Kidney (tissue), 14 donors: ENCODE data around the gene ANGPTL8. TPM values are rescaled to one million over a fixed set of nuclear protein-coding genes. Genes with fewer than 3 reads are reported as not detected.

Experiments
- DNase-seq, 5 donors: peaks; one replicate each; pipeline ENCODE4 v3.0.0-alpha.2; 2013 to 2020
- FAIRE-seq: peaks from 2 replicates; lab custom pipeline; 2012; peaks lifted over from hg19 to GRCh38; lab: Jason Lieb, UNC
- H3K27ac ChIP-seq, 2 donors: one replicate each; pipeline ENCODE4 v1.7.0; 2013; ENCODE audit warnings: low read depth in 2 of 2, low read length in 2 of 2, inconsistent platforms in 1 of 2
- H3K27me3 ChIP-seq: one replicate; pipeline ENCODE4 v1.7.1; 2013; ENCODE audit warnings: low read length, inconsistent platforms; ENCODE audit not compliant: control insufficient read depth, insufficient read depth
- H3K36me3 ChIP-seq, 3 donors: one replicate each; pipeline versions ENCODE4 v1.7.0 to v1.7.1; 2013; ENCODE audit warnings: low read length in 3 of 3, control low read depth in 1 of 3, inconsistent platforms in 1 of 3; ENCODE audit not compliant: insufficient read depth in 3 of 3, control insufficient read depth in 2 of 3
- H3K4me1 ChIP-seq, 3 donors: one replicate each; pipeline versions ENCODE4 v1.7.0 to v1.7.1; 2013; ENCODE audit warnings: low read length in 3 of 3, inconsistent platforms in 1 of 3, low read depth in 1 of 3; ENCODE audit not compliant: control insufficient read depth in 2 of 3, insufficient read depth in 2 of 3
- H3K4me3 ChIP-seq, 3 donors: one replicate each; pipeline versions ENCODE4 v1.7.0 to v1.8.1; 2013; ENCODE audit warnings: low read length in 3 of 3, control low read depth in 1 of 3, inconsistent platforms in 1 of 3
- H3K9ac ChIP-seq, 3 donors: one replicate each; pipeline versions ENCODE4 v1.7.0 to v1.7.1; 2013; ENCODE audit warnings: low read length in 3 of 3, control low read depth in 1 of 3, inconsistent platforms in 1 of 3
- H3K9me3 ChIP-seq, 3 donors: one replicate each; pipeline versions ENCODE4 v1.7.0 to v1.7.1; 2013; ENCODE audit warnings: low read length in 3 of 3, control low read depth in 1 of 3, inconsistent platforms in 1 of 3; ENCODE audit not compliant: control insufficient read depth in 2 of 3, insufficient read depth in 1 of 3
- CTCF ChIP-seq: IDR thresholded peaks from 3 replicates; pipeline ENCODE4 v1.5.1; 2012; ENCODE audit warnings: mild to moderate bottlenecking, moderate library complexity, borderline replicate concordance; ENCODE audit not compliant: insufficient read depth; ENCODE audit errors: extremely low read depth
- intact Hi-C: fragments of 100-400 bp; cut with DNase I; formaldehyde crosslinking; loops from one replicate; pipeline ENCODE4 v1.11.1; 2022
- polyA plus RNA-seq: library from polyadenylated mRNA; stranded (reverse); fragments of 350-450 nt; fragmentation: Illumina TruSeq; extraction: RNeasy Lipid Tissue Mini Kit (QIAGEN cat#74804); gene quantifications from one replicate; pipeline ENCODE4 v1.2.3, GENCODE V29; 2014; ENCODE audit warnings: low read depth, low replicate concordance; ENCODE audit not compliant: insufficient read depth
- total RNA-seq: library from RNA; stranded (reverse); fragmentation: NEBNext Ultra II Directional; extraction: Animal tissue kit (Norgen Biotek cat#: 25700); gene quantifications from one replicate; pipeline ENCODE4 v1.2.1, GENCODE V29; 2021
- donor health status: control.
- donor health status: control.
- donor health status: control.
- donor health status: control.
- donor health status: control.
- donor health status: DM: yes; HTN: yes; CAD: no.
- donor health status: Normal renal cell carcinoma (clear cell type).

ANGPTL8 gene
- total and polyA plus RNA-seq, 2 donors from 2014 or later = 1.3 to 1.9 TPM

GRCh38 chr19:11227195-11227886, 12.1 kb upstream of the ANGPTL8 start:
- no peak overlapping the region for H3K27ac ChIP-seq
- intact Hi-C loops = no loop called here
- H3K27me3 ChIP-seq = no peaks in the 10 kb centered on the region
- no peak overlapping the region for H3K9ac ChIP-seq
- H3K4me1 ChIP-seq = no peaks in the 10 kb centered on the region
- TF ChIP-seq CTCF = no peak
- no peak overlapping the region for H3K4me3 ChIP-seq
- H3K36me3 ChIP-seq = peaks cover 6 to 22% (median 19%) of the 10 kb centered on the region in 3 donors
- FAIRE-seq (no peak), DNase-seq (no peak)
- no peaks in the 10 kb centered on the region for H3K9me3 ChIP-seq

GRCh38 chr19:11230621-11231386, 8.6 kb upstream of the ANGPTL8 start:
- FAIRE-seq (no peak), DNase-seq (no peak)
- no peak overlapping the region for H3K4me3 ChIP-seq
- TF ChIP-seq CTCF = no peak
- H3K27ac ChIP-seq = no peak overlapping the region
- no peaks in the 10 kb centered on the region for H3K4me1 ChIP-seq
- no peaks in the 10 kb centered on the region for H3K9me3 ChIP-seq
- no peaks in the 10 kb centered on the region for H3K27me3 ChIP-seq
- intact Hi-C loops = no loop called here
- H3K36me3 ChIP-seq = peaks cover 12 to 23% (median 16%) of the 10 kb centered on the region in 3 donors
- H3K9ac ChIP-seq = no peak overlapping the region

GRCh38 chr19:11232555-11232954, 6.9 kb upstream of the ANGPTL8 start:
- no peak overlapping the region for H3K27ac ChIP-seq
- peaks cover 9 to 23% (median 15%) of the 10 kb centered on the region in 3 donors for H3K36me3 ChIP-seq
- intact Hi-C loops = no loop called here
- no peak overlapping the region for H3K4me3 ChIP-seq
- FAIRE-seq (no peak), DNase-seq (no peak)
- TF ChIP-seq CTCF = no peak
- H3K27me3 ChIP-seq = no peaks in the 10 kb centered on the region
- no peaks in the 10 kb centered on the region for H3K4me1 ChIP-seq
- no peaks in the 10 kb centered on the region for H3K9me3 ChIP-seq
- H3K9ac ChIP-seq = no peak overlapping the region
